Naive thymus-derived CD4-positive, alpha-beta T cell (primary cell): ENCODE measurements around the gene SPINK8. TPM values are rescaled to one million over a fixed set of nuclear protein-coding genes. Genes with fewer than 3 reads are reported as not detected.
A peak's percentile ranks its signal among the peaks of the same experiment; 100 is the strongest.

Experiments used
- ATAC-seq: fragments of 150-1000 bp; cut with Tn5 transposase; 2 replicates; pipeline ENCODE4 v1.10.0; 2021; ENCODE audit warnings: mild to moderate bottlenecking, moderate library complexity
- CTCF ChIA-PET: fragments of 350-600 bp; sonication (Branson Sonifier 250); formaldehyde crosslinking; loops from one replicate; lab custom pipeline; 2021; ENCODE audit warnings: antibody characterized with exemption; lab: Charles Lee
- POLR2A ChIA-PET: fragments of 350-600 bp; sonication (Branson Sonifier 250); formaldehyde crosslinking; loops from one replicate; lab custom pipeline; 2021; ENCODE audit warnings: antibody characterized with exemption, inconsistent platforms; lab: Charles Lee
- DNase-seq, 9 donors: peaks; one replicate each; pipeline versions ENCODE4 v3.0.0 to v3.0.0-alpha.2; 2020 to 2022; ENCODE audit warnings: mixed read lengths in 1 of 9
- H3K27ac ChIP-seq: one replicate; pipeline ENCODE4 v1.7.0; 2013; ENCODE audit warnings: mild to moderate bottlenecking, low read depth, low read length, moderate library complexity
- H3K27me3 ChIP-seq, 2 donors: one replicate each; pipeline ENCODE4 v1.7.0; 2013; ENCODE audit warnings: low read length in 2 of 2, mild to moderate bottlenecking in 2 of 2, moderate library complexity in 2 of 2; ENCODE audit not compliant: control insufficient read depth in 2 of 2, insufficient read depth in 2 of 2
- H3K36me3 ChIP-seq, 3 experiments: 1 replicate in 2 of 3; 2 replicates in 1 of 3; pipeline ENCODE4 v1.7.0; 2013; ENCODE audit warnings: low read length in 3 of 3, mild to moderate bottlenecking in 3 of 3, moderate library complexity in 1 of 3; ENCODE audit not compliant: insufficient read depth in 3 of 3, control insufficient read depth in 2 of 3
- H3K4me1 ChIP-seq, 2 donors: one replicate each; pipeline ENCODE4 v1.7.0; 2013; ENCODE audit warnings: low read length in 2 of 2, mild to moderate bottlenecking in 2 of 2, moderate library complexity in 1 of 2; ENCODE audit not compliant: control insufficient read depth in 2 of 2, insufficient read depth in 2 of 2
- H3K4me3 ChIP-seq: 2 replicates; pipeline ENCODE4 v1.7.0; 2013; ENCODE audit warnings: mild to moderate bottlenecking, low read length
- H3K9me3 ChIP-seq, 3 experiments: 1 replicate in 2 of 3; 2 replicates in 1 of 3; pipeline ENCODE4 v1.7.0; 2013; ENCODE audit warnings: low read length in 3 of 3; ENCODE audit not compliant: control insufficient read depth in 2 of 3
- H3K27ac Mint-ChIP-seq, 9 donors: one replicate each; pipeline ENCODE4 v1.8.0; 2020 to 2022; ENCODE audit warnings: mixed read lengths in 9 of 9, mild to moderate bottlenecking in 8 of 9, moderate library complexity in 5 of 9, inconsistent platforms in 2 of 9
- H3K27me3 Mint-ChIP-seq, 5 donors: one replicate each; pipeline ENCODE4 v1.8.0; 2021 to 2022; ENCODE audit warnings: mixed read lengths in 5 of 5, mild to moderate bottlenecking in 1 of 5
- H3K36me3 Mint-ChIP-seq, 5 donors: one replicate each; pipeline ENCODE4 v1.8.0; 2020 to 2022; ENCODE audit warnings: mixed read lengths in 5 of 5, mild to moderate bottlenecking in 3 of 5, inconsistent platforms in 1 of 5
- H3K4me1 Mint-ChIP-seq, 7 donors: one replicate each; pipeline ENCODE4 v1.8.0; 2020 to 2022; ENCODE audit warnings: mixed read lengths in 7 of 7, mild to moderate bottlenecking in 3 of 7, inconsistent platforms in 1 of 7
- H3K4me3 Mint-ChIP-seq, 10 donors: one replicate each; pipeline ENCODE4 v1.8.0; 2020 to 2022; ENCODE audit warnings: mild to moderate bottlenecking in 10 of 10, mixed read lengths in 10 of 10, moderate library complexity in 6 of 10, inconsistent platforms in 2 of 10
- H3K9me3 Mint-ChIP-seq, 11 donors: one replicate each; pipeline ENCODE4 v1.8.0; 2020 to 2022; ENCODE audit warnings: mixed read lengths in 11 of 11, mild to moderate bottlenecking in 4 of 11, inconsistent platforms in 1 of 11, moderate library complexity in 1 of 11
- intact Hi-C, 2 donors: fragments of 100-400 bp; cut with micrococcal nuclease; formaldehyde crosslinking; loops; one replicate each; pipeline ENCODE4 v1.15.1; 2023
- polyA plus RNA-seq, 2 donors: library from polyadenylated mRNA; unstranded; fragments of 300-500 nt; fragmentation: Illumina TruSeq; gene quantifications; one replicate each; pipeline ENCODE4 v1.2.3, GENCODE V29; 2021
- total RNA-seq, 6 experiments: library from RNA in 5 of 6; stranded (reverse) in 5 of 6; gene quantifications; 1 replicate in 5 of 6; 2 replicates in 1 of 6; pipeline ENCODE4 v1.2.3 and lab custom pipeline; 2021 to 2026

The SPINK8 gene
- total and polyA plus RNA-seq, 7 experiments from 2014 or later: not detected

- Mint-ChIP-seq H3K36me3 (peaks cover 8 to 21% (median 13%) of the 10 kb centered on the region in 5 donors), H3K9me3 (peaks cover 0 to 7% (median 2%) of the 10 kb centered on the region in 11 donors), H3K27ac (peak overlapping the region; percentile 81 to 98 (median 92)), H3K27me3 (peaks cover 0 to 5% (median 0%) of the 10 kb centered on the region in 5 donors), H3K4me3 (peak overlapping the region; percentile 84 to 97 (median 91)), H3K4me1 (peaks cover 26 to 47% (median 40%) of the 10 kb centered on the region in 7 donors)
- H3K27ac ChIP-seq: peak overlapping the region; percentile 96
- peaks cover 10 to 12% of the 10 kb centered on the region in 2 donors for H3K4me1 ChIP-seq
- no peaks in the 10 kb centered on the region for H3K27me3 ChIP-seq
- H3K9me3 ChIP-seq: no peaks in the 10 kb centered on the region
- ChIA-PET CTCF (interaction anchor here (0.9 to 2.0 kb wide), 4 partner anchors 10 to 136 kb away, joined by 4 to 8 read pairs (median 4); no protein-coding TSS in a partner anchor), POLR2A (interaction anchor here (0.7 to 1.2 kb wide), 8 partner anchors 30 to 171 kb away, joined by 3 to 6 read pairs (median 4); partner anchors contain the start of genes CCDC51, TMA7 and ZNF589)
- peaks cover 6 to 37% (median 12%) of the 10 kb centered on the region in 3 experiments for H3K36me3 ChIP-seq
- ATAC-seq (peak; percentile 28), DNase-seq (peak; percentile 11 to 57 (median 42))
- peak overlapping the region; percentile 89 for H3K4me3 ChIP-seq
- intact Hi-C loops: loop anchor here (2.0 to 10.0 kb wide), 9 partner anchors 59 to 1557 kb away; partner anchors contain the start of genes PFKFB4 (in 1 of the 2), QRICH1 (in 1 of the 2), SLC25A20 (in 1 of the 2) and SLC26A6 (in 1 of the 2)
These were observed 33.4 kb downstream of the SPINK8 start for GRCh38 chr3:48299746-48300712.

- H3K27ac Mint-ChIP-seq: peak overlapping the region in 2 of 9 donors; percentile 41 to 43
- Histone ChIP-seq H3K4me1 (peaks cover 10 to 12% of the 10 kb centered on the region in 2 donors), H3K4me3 (no peak overlapping the region), H3K9me3 (no peaks in the 10 kb centered on the region), H3K27me3 (no peaks in the 10 kb centered on the region), H3K36me3 (peaks cover 6 to 63% (median 20%) of the 10 kb centered on the region in 3 experiments), H3K27ac (no peak overlapping the region)
- peaks cover 0 to under 1% (median 0%) of the 10 kb centered on the region in 11 donors for H3K9me3 Mint-ChIP-seq
- H3K4me3 Mint-ChIP-seq: peak overlapping the region in 1 of 10 donors; percentile 2
- no peaks in the 10 kb centered on the region for H3K27me3 Mint-ChIP-seq
- peaks cover 23 to 41% (median 35%) of the 10 kb centered on the region in 7 donors for H3K4me1 Mint-ChIP-seq
- DNase-seq: no peak
- peaks cover 8 to 42% (median 24%) of the 10 kb centered on the region in 5 donors for H3K36me3 Mint-ChIP-seq
- POLR2A ChIA-PET: interaction anchor here (0.6 kb wide), 1 partner anchor 139 kb away, joined by 3 read pairs; no protein-coding TSS in a partner anchor
- CTCF ChIA-PET: interaction anchor here (0.6 kb wide), 1 partner anchor 682 kb away, joined by 5 read pairs; no protein-coding TSS in a partner anchor
- no peak for ATAC-seq
- intact Hi-C loops: no loop called here
These were observed 36.2 kb downstream of the SPINK8 start for GRCh38 chr3:48297111-48297810.

GRCh38 chr3:48296699-48297098, 36.8 kb downstream of the SPINK8 start:
- intact Hi-C loops: no loop called here
- DNase-seq (no peak), ATAC-seq (no peak)
- Histone ChIP-seq H3K36me3 (peaks cover 6 to 68% (median 20%) of the 10 kb centered on the region in 3 experiments), H3K27me3 (no peaks in the 10 kb centered on the region), H3K4me1 (peaks cover 10 to 12% of the 10 kb centered on the region in 2 donors), H3K4me3 (no peak overlapping the region), H3K27ac (no peak overlapping the region), H3K9me3 (no peaks in the 10 kb centered on the region)
- POLR2A ChIA-PET: no interaction called here
- Mint-ChIP-seq H3K4me3 (no peak overlapping the region), H3K9me3 (no peaks in the 10 kb centered on the region), H3K36me3 (peaks cover 8 to 47% (median 27%) of the 10 kb centered on the region in 5 donors), H3K27me3 (no peaks in the 10 kb centered on the region), H3K4me1 (peaks cover 18 to 35% (median 29%) of the 10 kb centered on the region in 7 donors), H3K27ac (peak overlapping the region in 1 of 9 donors; percentile 28)
- CTCF ChIA-PET: interaction anchor here (0.6 kb wide), 1 partner anchor 683 kb away, joined by 5 read pairs; no protein-coding TSS in a partner anchor

- H3K27ac ChIP-seq: no peak overlapping the region
- peaks cover 10 to 50% (median 30%) of the 10 kb centered on the region in 5 donors for H3K36me3 Mint-ChIP-seq
- DNase-seq: no peak
- H3K4me1 ChIP-seq: peaks cover 2% of the 10 kb centered on the region in 2 donors
- no peaks in the 10 kb centered on the region for H3K27me3 ChIP-seq
- no peaks in the 10 kb centered on the region for H3K9me3 ChIP-seq
- intact Hi-C loops: no loop called here
- peaks cover 0 to 2% (median 0%) of the 10 kb centered on the region in 11 donors for H3K9me3 Mint-ChIP-seq
- no peak for ATAC-seq
- H3K27ac Mint-ChIP-seq: no peak overlapping the region
- CTCF ChIA-PET: no interaction called here
- no peak overlapping the region for H3K4me3 ChIP-seq
- no peak overlapping the region for H3K4me3 Mint-ChIP-seq
- POLR2A ChIA-PET: no interaction called here
- peaks cover 6 to 69% (median 20%) of the 10 kb centered on the region in 3 experiments for H3K36me3 ChIP-seq
- no peaks in the 10 kb centered on the region for H3K27me3 Mint-ChIP-seq
- peaks cover 8 to 25% (median 19%) of the 10 kb centered on the region in 7 donors for H3K4me1 Mint-ChIP-seq
These were observed 38.7 kb downstream of the SPINK8 start for GRCh38 chr3:48294611-48295263.

GRCh38 chr3:48289659-48290058, 43.8 kb downstream of the SPINK8 start:
- peak overlapping the region in 1 of 9 donors; percentile 23 for H3K27ac Mint-ChIP-seq
- Histone ChIP-seq H3K27me3 (no peaks in the 10 kb centered on the region), H3K4me1 (no peaks in the 10 kb centered on the region), H3K4me3 (no peak overlapping the region), H3K9me3 (no peaks in the 10 kb centered on the region), H3K27ac (no peak overlapping the region), H3K36me3 (peaks cover 0 to 40% (median 4%) of the 10 kb centered on the region in 3 experiments)
- ChIA-PET CTCF (interaction anchor here (1.3 kb wide), 1 partner anchor 10 kb away, joined by 4 read pairs; no protein-coding TSS in a partner anchor), POLR2A (interaction anchor here (1.0 kb wide), 1 partner anchor 12 kb away, joined by 3 read pairs; no protein-coding TSS in a partner anchor)
- intact Hi-C loops: no loop called here
- no peak for ATAC-seq
- H3K9me3 Mint-ChIP-seq: peaks cover 0 to 5% (median 0%) of the 10 kb centered on the region in 11 donors
- no peak for DNase-seq
- peaks cover 0 to 4% (median 0%) of the 10 kb centered on the region in 7 donors for H3K4me1 Mint-ChIP-seq
- H3K4me3 Mint-ChIP-seq: no peak overlapping the region
- H3K36me3 Mint-ChIP-seq: peaks cover 13 to 47% (median 34%) of the 10 kb centered on the region in 5 donors
- H3K27me3 Mint-ChIP-seq: no peaks in the 10 kb centered on the region
